Mononuclear cell (primary cell): Measurements from ENCODE around the gene MAFG. TPM values are rescaled to one million over a fixed set of nuclear protein-coding genes. Genes with fewer than 3 reads are reported as not detected.
A peak's percentile ranks its signal among the peaks of the same experiment; 100 is the strongest.

Source experiments
- H3K27me3 ChIP-seq: 2 replicates; pipeline ENCODE4 v1.6.0; 2011; ENCODE audit warnings: low read length, control low read depth; ENCODE audit not compliant: insufficient read depth
- H3K4me1 ChIP-seq: 2 replicates; pipeline ENCODE4 v1.5.1; 2011; ENCODE audit warnings: mild to moderate bottlenecking, low read length, control low read depth; ENCODE audit not compliant: insufficient read depth
- H3K4me3 ChIP-seq: 2 replicates; pipeline ENCODE4 v1.5.1; 2011; ENCODE audit warnings: mild to moderate bottlenecking, low read length, moderate library complexity
- H3K9me3 ChIP-seq: 2 replicates; pipeline ENCODE4 v1.5.1; 2011; ENCODE audit warnings: low read depth, mild to moderate bottlenecking, control low read depth, low read length
- total RNA-seq: library from RNA; depleted of rRNA; stranded (reverse); fragments of >200 nt; gene quantifications from one replicate; pipeline ENCODE4 v1.2.3, GENCODE V29; 2012

The MAFG gene
- total RNA-seq, 1 donor: 14.9 TPM

GRCh38 chr17:81912441-81913309 lies 14.9 kb downstream of the MAFG start:
- no peaks in the 10 kb centered on the region for H3K9me3 ChIP-seq
- H3K4me1 ChIP-seq: peaks cover 36% of the 10 kb centered on the region
- H3K4me3 ChIP-seq: no peak overlapping the region
- no peaks in the 10 kb centered on the region for H3K27me3 ChIP-seq

- Histone ChIP-seq H3K9me3 (no peaks in the 10 kb centered on the region), H3K27me3 (no peaks in the 10 kb centered on the region), H3K4me3 (no peak overlapping the region), H3K4me1 (peaks cover 30% of the 10 kb centered on the region)
These were observed 15.6 kb downstream of the MAFG start for GRCh38 chr17:81911969-81912368.

GRCh38 chr17:81911277-81911961 lies 16.1 kb downstream of the MAFG start, which contains the start of gene PCYT2:
Gene PCYT2 (minus strand): TSS chr17:81911399. CDS start chr17:81911355, 44 bp downstream.
- Histone ChIP-seq H3K27me3 (no peaks in the 10 kb centered on the region), H3K9me3 (no peaks in the 10 kb centered on the region), H3K4me3 (peak within 1 kb of the TSS; percentile 50), H3K4me1 (peaks cover 24% of the 10 kb centered on the region)

- Histone ChIP-seq H3K9me3 (no peaks in the 10 kb centered on the region), H3K4me1 (peaks cover 19% of the 10 kb centered on the region), H3K27me3 (no peaks in the 10 kb centered on the region), H3K4me3 (peak overlapping the region; percentile 50)
These were observed 16.7 kb downstream of the MAFG start for GRCh38 chr17:81910840-81911276.

GRCh38 chr17:81909966-81910839 lies 17.3 kb downstream of the MAFG start:
- Histone ChIP-seq H3K4me1 (peaks cover 17% of the 10 kb centered on the region), H3K27me3 (no peaks in the 10 kb centered on the region), H3K4me3 (peak overlapping the region; percentile 50), H3K9me3 (no peaks in the 10 kb centered on the region)

- peaks cover 17% of the 10 kb centered on the region for H3K4me1 ChIP-seq
- H3K9me3 ChIP-seq: no peaks in the 10 kb centered on the region
- H3K27me3 ChIP-seq: no peaks in the 10 kb centered on the region
- no peak overlapping the region for H3K4me3 ChIP-seq
These were observed 18.3 kb downstream of the MAFG start for GRCh38 chr17:81909231-81909630.

- no peak overlapping the region for H3K4me3 ChIP-seq
- peaks cover 17% of the 10 kb centered on the region for H3K4me1 ChIP-seq
- H3K27me3 ChIP-seq: no peaks in the 10 kb centered on the region
- no peaks in the 10 kb centered on the region for H3K9me3 ChIP-seq
These were observed 18.7 kb downstream of the MAFG start for GRCh38 chr17:81908793-81909192.

GRCh38 chr17:81907219-81908145 lies 20.1 kb downstream of the MAFG start:
- H3K4me1 ChIP-seq: peaks cover 17% of the 10 kb centered on the region
- H3K9me3 ChIP-seq: no peaks in the 10 kb centered on the region
- H3K4me3 ChIP-seq: no peak overlapping the region
- no peaks in the 10 kb centered on the region for H3K27me3 ChIP-seq

- peaks cover 2% of the 10 kb centered on the region for H3K27me3 ChIP-seq
- H3K4me3 ChIP-seq: no peak overlapping the region
- peaks cover 15% of the 10 kb centered on the region for H3K4me1 ChIP-seq
- H3K9me3 ChIP-seq: no peaks in the 10 kb centered on the region
These were observed 20.9 kb downstream of the MAFG start for GRCh38 chr17:81906476-81907218.

- Histone ChIP-seq H3K27me3 (peaks cover 7% of the 10 kb centered on the region), H3K9me3 (no peaks in the 10 kb centered on the region), H3K4me3 (no peak overlapping the region), H3K4me1 (peaks cover 13% of the 10 kb centered on the region)
These were observed 21.5 kb downstream of the MAFG start for GRCh38 chr17:81905993-81906392.

- Histone ChIP-seq H3K4me1 (peaks cover 9% of the 10 kb centered on the region), H3K4me3 (no peak overlapping the region), H3K27me3 (peaks cover 7% of the 10 kb centered on the region), H3K9me3 (no peaks in the 10 kb centered on the region)
These were observed 22.1 kb downstream of the MAFG start for GRCh38 chr17:81905424-81905875.

GRCh38 chr17:81904600-81905423 lies 22.7 kb downstream of the MAFG start:
- H3K4me1 ChIP-seq: peaks cover 2% of the 10 kb centered on the region
- H3K27me3 ChIP-seq: peaks cover 7% of the 10 kb centered on the region
- no peak overlapping the region for H3K4me3 ChIP-seq
- no peaks in the 10 kb centered on the region for H3K9me3 ChIP-seq
